Measurements from ENCODE around the gene KIAA0513.

DNA sequence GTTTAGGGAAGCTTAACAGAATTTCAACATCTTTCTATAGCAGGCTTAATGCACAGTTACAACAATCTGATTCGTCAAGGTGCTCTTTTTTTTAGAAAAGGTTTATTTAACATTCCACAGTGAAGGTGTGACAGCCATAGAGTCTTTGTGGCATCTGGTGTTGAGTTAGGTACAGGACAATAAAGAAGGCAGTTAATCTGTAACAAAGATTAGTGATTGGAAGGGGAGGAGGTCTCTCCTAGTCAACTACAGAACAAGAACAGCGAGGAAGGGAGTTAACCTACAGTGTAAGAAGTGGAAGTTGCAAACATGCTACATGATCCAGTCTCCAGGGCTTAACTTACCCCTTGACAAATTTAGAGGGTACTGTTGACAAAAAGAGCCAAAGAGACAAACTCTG lies 13.3 kb upstream of the KIAA0513 start:
- TF ChIP-seq CTCF (IDR thresholded peaks at IDR 0.05; ENCODE audit: insufficient read depth, low read length, poor library complexity, severe bottlenecking) (no peak), EZH2phosphoT487 (conservative IDR thresholded peaks at IDR 0.05; ENCODE audit: low read length) (no peak)
